Colonic mucosa (tissue), 4 donors: ENCODE data around the gene PCNX1. TPM values are rescaled to one million over a fixed set of nuclear protein-coding genes. Genes with fewer than 3 reads are reported as not detected.
"Not testable (repeated sequence)": the region's sequence is repeated elsewhere in the genome, so short reads cannot be mapped to it uniquely, and the experiment has no call there.

ENCODE experiments used
- DNase-seq: peaks from one replicate; pipeline ENCODE4 v3.0.0-alpha.2; 2020
- H3K27ac ChIP-seq: fragments of 200-600 bp; one replicate; pipeline ENCODE4 v1.8.0; 2021
- H3K27me3 ChIP-seq: fragments of 200-600 bp; one replicate; pipeline ENCODE4 v1.8.0; 2021
- H3K36me3 ChIP-seq: fragments of 200-600 bp; one replicate; pipeline ENCODE4 v1.8.0; 2021
- H3K4me1 ChIP-seq: fragments of 200-600 bp; one replicate; pipeline ENCODE4 v1.8.0; 2021; ENCODE audit warnings: mild to moderate bottlenecking
- H3K4me3 ChIP-seq: fragments of 200-600 bp; one replicate; pipeline ENCODE4 v1.8.0; 2021
- H3K9ac ChIP-seq, 2 donors: one replicate each; pipeline ENCODE4 v1.7.0; 2013; ENCODE audit warnings: control low read depth in 2 of 2, low read depth in 2 of 2, low read length in 2 of 2
- H3K9me3 ChIP-seq: fragments of 200-600 bp; one replicate; pipeline ENCODE4 v1.8.0; 2021
- intact Hi-C: fragments of 100-400 bp; cut with DNase I; formaldehyde crosslinking; loops from one replicate; pipeline ENCODE4 v1.14.1; 2022
- total RNA-seq, 2 donors: library from RNA; stranded (reverse); fragmentation: NEBNext Ultra II Directional in 1 of 2; extraction: Animal tissue kit (Norgen Biotek cat#: 25700) in 1 of 2; gene quantifications; one replicate each; pipeline ENCODE4 v1.2.1, GENCODE V29; 2021
- TF ChIP-seq, protein P1 (sequence below): fragments of 200-600 bp; IDR thresholded peaks from one replicate; pipeline ENCODE4 v1.8.0; 2022; ENCODE audit warnings: antibody characterized with exemption, mild to moderate bottlenecking
- donor health status: healthy.
- donor health status: DM: no; HTN: no; CAD: no.
- donor health status: DM: no; HTN: no; CAD: no.

PCNX1 gene
- total RNA-seq, 2 donors from 2014 or later, result 18.1 to 26.7 TPM

DNA sequence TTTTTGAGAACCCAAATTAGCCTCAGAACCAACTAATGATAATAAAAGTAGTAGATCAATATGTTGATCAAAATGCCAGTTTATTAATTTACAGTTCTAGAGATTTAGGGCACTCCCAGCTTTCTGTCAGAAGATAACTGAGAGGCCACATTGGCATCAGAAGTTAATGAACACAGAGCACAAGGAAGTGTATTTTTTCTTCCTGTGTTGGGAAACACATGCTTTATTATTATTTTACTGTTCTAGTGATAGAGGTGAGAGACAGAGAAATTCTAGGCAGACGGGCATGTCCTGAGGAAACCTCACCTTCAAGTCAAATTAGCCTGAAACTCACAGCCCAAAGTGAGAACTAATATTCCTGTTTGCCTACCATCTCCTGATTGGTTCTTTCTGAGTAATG, 213.7 kb downstream of the PCNX1 start:
- no peak overlapping the region for H3K27ac ChIP-seq
- no peaks in the 10 kb centered on the region for H3K9me3 ChIP-seq
- intact Hi-C loops, result no loop called here
- H3K9ac ChIP-seq, result no peak overlapping the region
- TF ChIP-seq, protein P1, sequence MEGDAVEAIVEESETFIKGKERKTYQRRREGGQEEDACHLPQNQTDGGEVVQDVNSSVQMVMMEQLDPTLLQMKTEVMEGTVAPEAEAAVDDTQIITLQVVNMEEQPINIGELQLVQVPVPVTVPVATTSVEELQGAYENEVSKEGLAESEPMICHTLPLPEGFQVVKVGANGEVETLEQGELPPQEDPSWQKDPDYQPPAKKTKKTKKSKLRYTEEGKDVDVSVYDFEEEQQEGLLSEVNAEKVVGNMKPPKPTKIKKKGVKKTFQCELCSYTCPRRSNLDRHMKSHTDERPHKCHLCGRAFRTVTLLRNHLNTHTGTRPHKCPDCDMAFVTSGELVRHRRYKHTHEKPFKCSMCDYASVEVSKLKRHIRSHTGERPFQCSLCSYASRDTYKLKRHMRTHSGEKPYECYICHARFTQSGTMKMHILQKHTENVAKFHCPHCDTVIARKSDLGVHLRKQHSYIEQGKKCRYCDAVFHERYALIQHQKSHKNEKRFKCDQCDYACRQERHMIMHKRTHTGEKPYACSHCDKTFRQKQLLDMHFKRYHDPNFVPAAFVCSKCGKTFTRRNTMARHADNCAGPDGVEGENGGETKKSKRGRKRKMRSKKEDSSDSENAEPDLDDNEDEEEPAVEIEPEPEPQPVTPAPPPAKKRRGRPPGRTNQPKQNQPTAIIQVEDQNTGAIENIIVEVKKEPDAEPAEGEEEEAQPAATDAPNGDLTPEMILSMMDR, result no peak
- peaks cover 4% of the 10 kb centered on the region for H3K4me1 ChIP-seq
- no peak overlapping the region for H3K4me3 ChIP-seq
- no peak for DNase-seq
- no peaks in the 10 kb centered on the region for H3K36me3 ChIP-seq
- H3K27me3 ChIP-seq, result no peaks in the 10 kb centered on the region

DNA sequence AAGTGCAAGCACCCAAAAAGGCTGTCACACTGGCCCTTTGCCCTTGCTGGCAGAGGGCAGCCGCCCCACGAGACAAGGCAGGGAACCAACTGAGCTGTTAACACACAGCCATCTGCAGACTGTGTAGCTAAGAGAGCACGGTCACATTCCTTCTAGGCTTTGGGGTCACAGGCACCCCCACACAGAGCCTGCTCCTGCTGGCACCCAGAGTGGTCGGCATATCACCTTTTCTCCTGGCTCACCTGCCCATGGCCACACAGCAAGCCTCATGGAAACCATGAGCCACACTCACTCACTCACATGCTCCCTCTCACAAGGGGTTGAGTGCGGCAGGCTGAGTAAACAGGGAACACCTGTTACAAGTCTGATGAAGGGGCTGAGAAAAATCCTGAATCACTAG, 214.5 kb downstream of the PCNX1 start:
- Histone ChIP-seq H3K4me3 (no peak overlapping the region), H3K36me3 (no peaks in the 10 kb centered on the region), H3K4me1 (no peaks in the 10 kb centered on the region), H3K9ac (no peak overlapping the region), H3K27me3 (no peaks in the 10 kb centered on the region), H3K9me3 (no peaks in the 10 kb centered on the region), H3K27ac (no peak overlapping the region)
- DNase-seq, result no peak
- intact Hi-C loops, result no loop called here
- TF ChIP-seq, protein P1, result no peak

DNA sequence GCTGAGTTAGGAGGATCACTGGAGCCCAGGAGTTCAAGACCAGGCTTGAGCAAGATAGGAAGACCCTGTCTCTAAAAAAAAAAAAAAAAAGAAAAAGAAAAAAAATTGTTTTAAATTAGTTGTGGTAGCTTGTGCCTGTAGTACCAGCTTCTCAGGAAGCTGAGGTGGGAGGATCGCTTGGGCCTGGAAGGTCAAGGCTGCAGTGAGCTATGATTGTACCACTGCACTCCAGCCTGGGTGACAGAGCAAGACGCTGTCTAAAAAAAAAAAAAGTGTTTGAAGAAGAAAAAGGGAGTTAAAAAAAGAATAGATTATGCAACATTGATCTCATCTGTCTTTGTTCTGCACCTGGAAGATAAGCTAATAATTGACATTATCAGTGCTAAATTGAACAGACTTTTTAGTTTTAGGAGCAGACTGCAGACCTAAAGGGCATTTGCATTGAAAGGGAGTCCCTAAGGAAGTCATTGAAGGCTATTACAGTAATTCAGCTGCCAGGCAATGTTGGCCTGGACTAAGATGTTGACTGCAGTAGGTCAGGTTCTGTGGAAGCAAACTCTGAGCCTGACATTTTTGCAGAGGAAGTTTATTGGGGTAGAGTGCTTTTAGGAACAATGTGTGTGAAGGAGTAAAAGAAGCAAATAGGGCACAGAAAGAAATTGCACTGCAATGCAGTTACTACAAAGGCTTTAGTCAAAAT, 215.8 kb downstream of the PCNX1 start:
- Histone ChIP-seq H3K9me3 (no peaks in the 10 kb centered on the region), H3K4me3 (no peak overlapping the region), H3K9ac (no peak overlapping the region), H3K27me3 (no peaks in the 10 kb centered on the region), H3K27ac (no peak overlapping the region), H3K36me3 (no peaks in the 10 kb centered on the region), H3K4me1 (no peaks in the 10 kb centered on the region)
- intact Hi-C loops, result no loop called here
- TF ChIP-seq, protein P1, result no peak
- no peak for DNase-seq

DNA sequence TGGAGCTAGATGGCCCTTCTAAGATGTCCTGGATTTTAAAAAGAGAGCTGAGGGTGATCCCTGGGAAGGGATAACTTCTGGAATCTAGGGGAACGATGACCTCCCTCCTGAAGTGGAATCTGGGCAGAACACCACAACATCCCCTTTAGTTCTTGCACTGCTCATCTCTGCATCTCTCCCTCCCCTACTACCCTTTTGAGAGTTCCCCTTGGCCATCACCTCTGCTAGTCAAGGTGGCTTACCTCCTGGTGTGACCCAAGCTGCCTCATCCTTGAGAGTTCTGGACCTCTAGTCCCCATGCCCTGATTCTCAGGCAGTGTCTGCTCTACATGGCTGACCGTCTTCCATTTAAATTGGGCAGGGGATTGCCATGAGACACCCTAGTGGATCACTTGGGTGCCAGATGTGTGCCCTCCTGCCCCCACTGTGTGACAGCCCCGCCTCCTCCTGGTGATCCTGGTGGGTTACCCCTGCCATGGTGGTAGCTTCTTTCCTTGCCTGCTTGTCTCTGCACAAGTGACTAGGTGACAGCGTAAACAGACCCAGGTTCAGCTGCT, 216.4 kb downstream of the PCNX1 start:
- no peaks in the 10 kb centered on the region for H3K36me3 ChIP-seq

DNA sequence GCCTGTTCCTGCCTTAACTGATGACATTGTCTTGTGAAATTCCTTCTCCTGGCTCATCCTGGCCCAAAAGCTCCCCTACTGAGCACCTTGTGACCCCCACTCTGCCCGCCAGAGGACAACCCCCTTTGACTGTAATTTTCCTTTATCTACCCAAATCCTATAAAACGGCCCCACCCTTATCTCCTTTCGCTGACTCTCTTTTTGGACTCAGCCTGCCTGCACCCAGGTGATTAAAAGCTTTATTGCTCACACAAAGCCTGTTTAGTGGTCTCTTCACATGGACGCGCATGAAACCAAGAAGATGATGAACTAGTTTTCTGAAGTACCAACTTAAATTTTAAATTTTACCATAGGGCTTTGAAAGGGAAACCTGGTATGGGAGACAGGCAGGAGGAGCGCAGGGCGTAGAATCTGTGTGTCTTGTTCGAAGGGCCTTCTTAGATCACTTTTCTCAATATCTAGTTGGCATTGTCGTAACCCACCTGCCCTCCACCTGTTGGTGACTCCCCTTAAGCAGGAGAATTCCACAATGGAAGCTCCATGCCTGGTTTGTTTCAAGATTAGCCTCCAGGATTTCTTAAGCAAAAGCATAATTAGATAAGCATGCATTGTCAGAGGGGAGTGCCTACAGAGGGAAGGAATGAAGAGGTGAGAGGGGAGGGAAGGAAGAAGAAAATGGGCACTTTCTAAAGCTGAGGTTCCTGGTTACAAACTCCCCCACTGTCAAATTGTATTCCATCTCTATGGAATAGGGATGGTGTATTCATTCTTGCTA, 222.6 kb downstream of the PCNX1 start:
- intact Hi-C loops, result loop anchor here (10.0 kb wide), 1 partner anchor 195 kb away; the partner anchor contains the start of gene SIPA1L1
- not testable (repeated sequence) for H3K4me3 ChIP-seq, H3K4me1 ChIP-seq, H3K27ac ChIP-seq, H3K36me3 ChIP-seq, H3K9ac ChIP-seq, H3K27me3 ChIP-seq, DNase-seq, H3K9me3 ChIP-seq

More for the DNA sequence above, 216.4 kb downstream of the PCNX1 start:
- Histone ChIP-seq H3K27ac (no peak overlapping the region), H3K4me3 (no peak overlapping the region), H3K27me3 (no peaks in the 10 kb centered on the region), H3K9me3 (no peaks in the 10 kb centered on the region), H3K9ac (no peak overlapping the region), H3K4me1 (no peaks in the 10 kb centered on the region)
- intact Hi-C loops, result no loop called here
- DNase-seq, result no peak
- TF ChIP-seq, protein P1, result no peak
